ENCODE measurements around the gene DOCK1.
A peak's percentile ranks its signal among the peaks of the same experiment; 100 is the strongest.

Gene DOCK1

DNA sequence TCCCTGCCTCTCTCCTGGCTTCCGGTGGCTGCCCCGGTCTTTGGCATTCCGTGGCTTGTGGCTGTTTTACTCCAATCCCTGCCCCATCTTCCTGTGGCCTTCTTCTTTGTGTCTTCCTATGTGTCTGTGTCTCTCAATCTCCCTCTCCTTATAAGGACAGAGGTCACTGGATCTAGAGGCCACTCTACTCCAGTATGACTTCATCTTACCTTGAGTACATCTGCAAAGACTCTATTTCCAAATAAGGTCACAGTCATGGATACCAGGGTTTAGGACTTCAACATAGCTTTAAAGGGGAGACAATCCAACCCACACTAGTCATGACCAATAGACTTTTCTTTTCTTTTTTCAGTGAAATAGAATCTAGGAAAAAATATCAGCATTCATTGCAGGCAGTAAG lies 444.5 kb downstream of the DOCK1 start:
- DNase-seq (ENCODE audit: low read depth): peak; percentile 43
- H3K4me3 ChIP-seq (ENCODE audit: low read depth, low read length): no peak overlapping the region
- no peak for TF ChIP-seq CTCF (conservative IDR thresholded peaks at IDR 0.05; ENCODE audit: low read depth, low read length)

DNA sequence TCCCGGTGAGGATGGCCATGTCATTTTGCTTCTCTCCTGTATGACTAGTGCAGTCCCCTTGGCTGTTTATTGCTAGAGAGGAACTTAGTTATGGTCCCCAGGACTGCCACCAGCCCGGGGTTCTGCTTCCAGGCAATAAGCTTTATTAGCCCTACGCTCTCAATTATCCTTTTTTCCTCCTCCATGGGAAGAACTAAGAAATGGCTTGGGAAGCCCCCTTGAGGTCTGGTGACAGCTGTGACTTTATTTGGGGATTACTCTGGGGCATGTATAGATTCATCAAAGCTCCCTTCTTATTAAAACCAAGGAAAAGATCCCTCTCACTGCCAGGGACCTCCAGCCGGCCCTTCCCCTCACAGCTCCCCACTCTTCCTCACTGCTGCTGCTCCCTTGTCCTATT lies 446.3 kb downstream of the DOCK1 start:
- TF ChIP-seq CTCF (conservative IDR thresholded peaks at IDR 0.05; ENCODE audit: low read depth, low read length): no peak
- no peak for DNase-seq (ENCODE audit: low read depth)
- no peak overlapping the region for H3K4me3 ChIP-seq (ENCODE audit: low read depth, low read length)

- DNase-seq (ENCODE audit: low read depth): no peak
- H3K4me3 ChIP-seq (ENCODE audit: low read depth, low read length): no peak overlapping the region
- no peak for TF ChIP-seq CTCF (conservative IDR thresholded peaks at IDR 0.05; ENCODE audit: low read depth, low read length)
Observed at GRCh38 chr10:127353544-127353943, 448.3 kb downstream of the DOCK1 start.

DNA sequence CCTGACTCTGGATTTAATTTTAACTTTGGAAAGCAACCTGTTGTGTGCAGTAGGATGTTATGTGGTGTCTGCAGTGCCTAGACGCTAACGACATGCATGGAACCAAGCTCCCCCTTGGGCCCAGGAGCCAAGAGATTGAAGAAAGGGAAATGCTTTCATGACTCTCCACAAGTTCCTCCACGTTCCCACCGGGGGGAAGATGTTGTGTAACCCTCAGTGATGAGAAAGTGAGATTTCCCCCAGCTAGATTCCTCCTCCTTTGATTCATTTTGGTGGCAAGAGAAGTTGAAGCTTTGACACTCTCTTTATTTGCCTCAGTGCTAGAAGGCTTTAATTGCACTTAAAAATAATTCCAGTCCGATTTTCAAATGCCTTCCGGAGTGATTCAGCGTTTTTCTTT lies 449.0 kb downstream of the DOCK1 start:
- TF ChIP-seq CTCF (conservative IDR thresholded peaks at IDR 0.05; ENCODE audit: low read depth, low read length): no peak

DNA sequence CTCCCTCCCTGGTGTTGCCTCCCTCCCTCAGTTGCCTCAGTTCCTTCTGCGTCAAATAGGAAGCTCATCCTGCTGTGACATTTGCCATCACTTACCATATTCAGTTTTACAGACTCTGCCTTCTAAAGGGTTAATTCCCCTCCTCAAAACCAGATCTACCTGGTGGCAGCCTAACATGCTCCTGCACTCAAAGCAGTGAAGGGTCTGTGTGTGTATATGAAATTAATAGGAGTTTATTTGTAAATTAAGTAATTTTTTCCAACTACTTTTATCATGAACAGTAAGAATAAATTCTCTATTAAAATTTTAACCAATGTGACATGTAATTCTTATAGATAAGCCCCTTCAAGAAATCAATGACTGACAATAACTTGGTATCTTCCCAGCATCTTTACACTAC lies 449.8 kb downstream of the DOCK1 start:
- H3K4me3 ChIP-seq (ENCODE audit: low read depth, low read length): no peak overlapping the region
- peak; percentile 30 for DNase-seq (ENCODE audit: low read depth)
- peak; percentile 64 for TF ChIP-seq CTCF (conservative IDR thresholded peaks at IDR 0.05; ENCODE audit: low read depth, low read length)

More for the DNA sequence above, 449.0 kb downstream of the DOCK1 start:
- no peak for DNase-seq (ENCODE audit: low read depth)
- H3K4me3 ChIP-seq (ENCODE audit: low read depth, low read length): no peak overlapping the region

- no peak overlapping the region for H3K4me3 ChIP-seq (ENCODE audit: low read depth, low read length)
- DNase-seq (ENCODE audit: low read depth): no peak
- TF ChIP-seq CTCF (conservative IDR thresholded peaks at IDR 0.05; ENCODE audit: low read depth, low read length): no peak
Observed at GRCh38 chr10:127356360-127356759, 451.1 kb downstream of the DOCK1 start.

GRCh38 chr10:127357265-127357664 lies 452.0 kb downstream of the DOCK1 start:
- no peak overlapping the region for H3K4me3 ChIP-seq (ENCODE audit: low read depth, low read length)
- no peak for DNase-seq (ENCODE audit: low read depth)
- no peak for TF ChIP-seq CTCF (conservative IDR thresholded peaks at IDR 0.05; ENCODE audit: low read depth, low read length)

All from choroid plexus epithelial cell (primary cell).